Loucy (cell line): Measurements from ENCODE around the gene POM121L12.

ENCODE experiments used
- H2AFZ ChIP-seq: fragments of 200-600 bp; sonication (generic); 2 replicates; pipeline ENCODE4 v1.6.0; 2016; ENCODE audit warnings: antibody characterized with exemption, mild to moderate bottlenecking, low read length, moderate library complexity
- H3F3A ChIP-seq: fragments of 200-600 bp; 2 replicates; pipeline ENCODE4 v1.6.0; 2016; ENCODE audit warnings: antibody characterized with exemption, low read depth, mild to moderate bottlenecking
- H3K27me3 ChIP-seq: fragments of 200-600 bp; sonication (generic); 2 replicates; pipeline ENCODE4 v1.6.1; 2014; ENCODE audit warnings: low read length, mild to moderate bottlenecking; ENCODE audit not compliant: insufficient read depth, poor library complexity, severe bottlenecking
- H3K36me3 ChIP-seq: fragments of 200-600 bp; sonication (generic); 2 replicates; pipeline ENCODE4 v1.6.1; 2016; ENCODE audit warnings: low read length; ENCODE audit not compliant: insufficient read depth
- H3K4me1 ChIP-seq: fragments of 200-600 bp; sonication (generic); 2 replicates; pipeline ENCODE4 v1.5.1; 2014; ENCODE audit warnings: low read length, mild to moderate bottlenecking; ENCODE audit not compliant: insufficient read depth, poor library complexity, severe bottlenecking
- H3K4me2 ChIP-seq: fragments of 200-600 bp; sonication (generic); 2 replicates; pipeline ENCODE4 v1.6.0; 2014; ENCODE audit warnings: antibody characterized with exemption, low read length, low read depth, mild to moderate bottlenecking; ENCODE audit not compliant: poor library complexity, severe bottlenecking
- H3K4me3 ChIP-seq: fragments of 200-600 bp; sonication (generic); 2 replicates; pipeline ENCODE4 v1.5.1; 2014; ENCODE audit warnings: low read length, mild to moderate bottlenecking, mixed read lengths; ENCODE audit not compliant: poor library complexity, severe bottlenecking
- H3K79me2 ChIP-seq: fragments of 200-600 bp; sonication (generic); 2 replicates; pipeline ENCODE4 v1.6.1; 2014; ENCODE audit warnings: low read length; ENCODE audit not compliant: insufficient read depth
- H3K9ac ChIP-seq: fragments of 200-600 bp; sonication (generic); 2 replicates; pipeline ENCODE4 v1.6.0; 2014; ENCODE audit warnings: mild to moderate bottlenecking, low read depth, low read length, moderate library complexity; ENCODE audit not compliant: poor library complexity, severe bottlenecking
- H3K9me2 ChIP-seq: fragments of 200-600 bp; sonication (generic); replicated peaks from 2 replicates; pipeline ENCODE4 v1.6.1; 2016; ENCODE audit warnings: low read depth, low read length, mixed read lengths
- H3K9me3 ChIP-seq: fragments of 200-600 bp; sonication (generic); 2 replicates; pipeline ENCODE4 v1.6.1; 2014; ENCODE audit warnings: mild to moderate bottlenecking, antibody characterized with exemption, low read length, low read depth; ENCODE audit not compliant: insufficient read depth
- H4K20me1 ChIP-seq: fragments of 200-600 bp; sonication (generic); 2 replicates; pipeline ENCODE4 v1.6.0; 2014; ENCODE audit warnings: antibody characterized with exemption, low read length, mild to moderate bottlenecking; ENCODE audit not compliant: insufficient read depth, poor library complexity, severe bottlenecking
- EZH2phosphoT487 ChIP-seq: fragments of 200-600 bp; IDR thresholded peaks from 2 replicates; pipeline ENCODE4 v1.6.1; 2018; ENCODE audit warnings: antibody characterized with exemption, mild to moderate bottlenecking, moderate library complexity, borderline replicate concordance
- TF ChIP-seq, protein P1 (sequence below): fragments of 200-600 bp; sonication (generic); conservative IDR thresholded peaks from 2 replicates; pipeline ENCODE4 v1.5.1; 2014; ENCODE audit warnings: mild to moderate bottlenecking, antibody characterized with exemption, low read length

Gene POM121L12

DNA sequence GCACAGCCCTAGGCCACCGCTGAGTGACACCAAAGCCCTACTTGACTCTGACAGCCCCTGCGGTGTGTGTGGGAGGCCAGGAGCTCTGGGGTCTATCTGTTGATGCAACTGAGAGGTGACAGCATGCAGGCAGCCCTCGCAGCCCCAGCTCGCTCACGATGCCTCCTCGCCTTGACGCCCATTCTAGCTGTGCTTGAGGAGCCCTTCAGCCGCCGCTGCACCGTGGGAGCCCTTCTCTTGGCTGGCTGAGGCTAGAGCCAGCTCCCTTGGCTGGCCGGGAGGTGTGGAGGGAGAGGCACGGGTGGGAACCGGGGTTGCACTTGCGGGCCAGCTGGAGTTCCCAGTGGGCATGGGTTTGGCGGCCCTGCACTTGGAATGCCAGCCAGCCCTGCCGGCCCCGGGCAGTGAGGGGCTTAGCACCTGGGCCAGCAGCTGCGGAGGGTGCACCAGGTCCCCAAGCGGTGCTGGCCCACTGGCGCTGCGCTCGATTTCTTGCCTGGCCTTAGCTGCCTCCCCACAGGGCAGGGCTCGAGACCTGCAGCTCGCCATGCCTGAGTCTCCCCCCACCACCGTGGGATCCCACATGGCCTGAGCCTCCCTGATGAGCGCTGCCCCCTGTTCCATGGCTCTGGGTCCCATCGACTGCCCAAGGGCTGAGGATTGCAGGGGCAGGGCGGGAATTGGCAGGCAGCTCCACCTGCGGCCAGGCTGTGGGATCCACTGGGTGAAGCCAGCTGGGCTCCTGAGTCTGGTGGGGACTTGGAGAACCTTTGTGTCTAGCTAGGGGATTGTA lies 31.6 kb upstream of the POM121L12 start:
- Histone ChIP-seq H3F3A (no peaks in the 10 kb centered on the region), H3K4me2 (no peak overlapping the region), H2AFZ (no peak overlapping the region), H3K27me3 (no peaks in the 10 kb centered on the region), H3K79me2 (no peaks in the 10 kb centered on the region), H3K9me2 (no peaks in the 10 kb centered on the region), H3K4me1 (no peaks in the 10 kb centered on the region), H3K9me3 (0 out of 2 replicates have a peak, but pooled peaks cover 4% of the 10 kb centered on the region), H3K9ac (no peak overlapping the region), H4K20me1 (no peaks in the 10 kb centered on the region), H3K4me3 (no peak overlapping the region), H3K36me3 (no peaks in the 10 kb centered on the region)
- TF ChIP-seq, protein P1, sequence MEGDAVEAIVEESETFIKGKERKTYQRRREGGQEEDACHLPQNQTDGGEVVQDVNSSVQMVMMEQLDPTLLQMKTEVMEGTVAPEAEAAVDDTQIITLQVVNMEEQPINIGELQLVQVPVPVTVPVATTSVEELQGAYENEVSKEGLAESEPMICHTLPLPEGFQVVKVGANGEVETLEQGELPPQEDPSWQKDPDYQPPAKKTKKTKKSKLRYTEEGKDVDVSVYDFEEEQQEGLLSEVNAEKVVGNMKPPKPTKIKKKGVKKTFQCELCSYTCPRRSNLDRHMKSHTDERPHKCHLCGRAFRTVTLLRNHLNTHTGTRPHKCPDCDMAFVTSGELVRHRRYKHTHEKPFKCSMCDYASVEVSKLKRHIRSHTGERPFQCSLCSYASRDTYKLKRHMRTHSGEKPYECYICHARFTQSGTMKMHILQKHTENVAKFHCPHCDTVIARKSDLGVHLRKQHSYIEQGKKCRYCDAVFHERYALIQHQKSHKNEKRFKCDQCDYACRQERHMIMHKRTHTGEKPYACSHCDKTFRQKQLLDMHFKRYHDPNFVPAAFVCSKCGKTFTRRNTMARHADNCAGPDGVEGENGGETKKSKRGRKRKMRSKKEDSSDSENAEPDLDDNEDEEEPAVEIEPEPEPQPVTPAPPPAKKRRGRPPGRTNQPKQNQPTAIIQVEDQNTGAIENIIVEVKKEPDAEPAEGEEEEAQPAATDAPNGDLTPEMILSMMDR: no peak
- TF ChIP-seq EZH2phosphoT487: no peak

DNA sequence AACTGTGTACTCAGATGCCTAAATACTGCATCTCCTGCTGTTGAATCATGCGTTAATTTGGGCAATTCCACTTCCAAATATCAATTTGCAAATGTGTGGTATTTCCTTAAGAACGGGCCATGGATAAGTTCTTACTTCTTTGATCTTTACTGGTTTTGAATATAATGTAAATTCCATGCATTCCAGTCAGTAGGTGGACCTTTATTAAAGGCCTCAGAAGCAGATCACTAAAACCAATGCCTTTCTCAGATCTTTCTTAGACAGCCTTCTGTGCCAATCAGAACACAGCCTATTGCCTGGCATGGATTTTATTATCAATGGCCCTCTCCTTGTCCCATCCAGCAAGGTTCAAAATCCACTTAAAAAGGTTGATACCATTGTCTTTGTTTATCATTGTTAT lies 21.5 kb upstream of the POM121L12 start:
- Histone ChIP-seq H3K79me2 (no peaks in the 10 kb centered on the region), H3K9ac (no peak overlapping the region), H3K9me2 (no peaks in the 10 kb centered on the region), H3K4me3 (no peak overlapping the region), H3K4me1 (no peaks in the 10 kb centered on the region), H3K36me3 (no peaks in the 10 kb centered on the region), H3F3A (no peaks in the 10 kb centered on the region), H4K20me1 (no peaks in the 10 kb centered on the region), H2AFZ (no peak overlapping the region), H3K27me3 (no peaks in the 10 kb centered on the region), H3K9me3 (0 out of 2 replicates have a peak, but pooled peaks cover 4% of the 10 kb centered on the region), H3K4me2 (no peak overlapping the region)
- no peak for TF ChIP-seq EZH2phosphoT487
- TF ChIP-seq, protein P1: no peak

DNA sequence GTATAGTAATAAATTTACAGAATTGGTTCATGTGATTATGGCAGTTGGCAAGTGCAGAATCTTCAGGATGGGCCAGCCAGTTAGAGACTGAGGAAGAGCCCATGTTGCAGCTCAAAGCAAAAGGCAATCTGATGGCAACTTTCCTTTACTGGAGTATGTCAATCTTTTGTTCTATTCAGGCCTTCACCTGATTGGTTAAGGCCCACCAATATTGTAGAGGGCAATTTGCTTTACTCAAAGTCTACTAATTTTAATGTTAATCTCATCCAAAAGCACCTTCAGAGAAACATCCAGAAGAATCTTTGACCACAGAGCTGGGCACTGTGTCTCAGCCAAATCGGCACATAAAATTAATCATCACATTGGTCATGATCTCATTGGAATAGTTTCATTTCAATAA lies 20.0 kb upstream of the POM121L12 start:
- TF ChIP-seq, protein P1: no peak
- TF ChIP-seq EZH2phosphoT487: no peak
- Histone ChIP-seq H3K36me3 (no peaks in the 10 kb centered on the region), H2AFZ (no peak overlapping the region), H3K9me3 (0 out of 2 replicates have a peak, but pooled peaks cover 4% of the 10 kb centered on the region), H3K9me2 (no peaks in the 10 kb centered on the region), H3K79me2 (no peaks in the 10 kb centered on the region), H3F3A (no peaks in the 10 kb centered on the region), H3K4me1 (no peaks in the 10 kb centered on the region), H3K4me3 (no peak overlapping the region), H3K9ac (no peak overlapping the region), H4K20me1 (no peaks in the 10 kb centered on the region), H3K27me3 (no peaks in the 10 kb centered on the region), H3K4me2 (no peak overlapping the region)
